Neural progenitor cell (in vitro differentiated cells): Measurements from ENCODE around the gene CST8.
"Not testable (repeated sequence)": the region's sequence is repeated elsewhere in the genome, so short reads cannot be mapped to it uniquely, and the experiment has no call there.

Source experiments
- CTCF ChIP-seq: fragments of 200-600 bp; sonication (generic); IDR thresholded peaks from 2 replicates; pipeline ENCODE4 v1.5.1; 2017; ENCODE audit warnings: antibody characterized with exemption, mild to moderate bottlenecking
- EZH2 ChIP-seq: fragments of 200-600 bp; sonication (generic); IDR thresholded peaks from 2 replicates; pipeline ENCODE4 v1.6.1; 2017; ENCODE audit warnings: antibody characterized with exemption, mild to moderate bottlenecking, moderate library complexity
- EZH2phosphoT487 ChIP-seq: fragments of 200-600 bp; sonication (generic); IDR thresholded peaks from 2 replicates; pipeline ENCODE4 v1.6.1; 2017; ENCODE audit warnings: antibody characterized with exemption

DNA sequence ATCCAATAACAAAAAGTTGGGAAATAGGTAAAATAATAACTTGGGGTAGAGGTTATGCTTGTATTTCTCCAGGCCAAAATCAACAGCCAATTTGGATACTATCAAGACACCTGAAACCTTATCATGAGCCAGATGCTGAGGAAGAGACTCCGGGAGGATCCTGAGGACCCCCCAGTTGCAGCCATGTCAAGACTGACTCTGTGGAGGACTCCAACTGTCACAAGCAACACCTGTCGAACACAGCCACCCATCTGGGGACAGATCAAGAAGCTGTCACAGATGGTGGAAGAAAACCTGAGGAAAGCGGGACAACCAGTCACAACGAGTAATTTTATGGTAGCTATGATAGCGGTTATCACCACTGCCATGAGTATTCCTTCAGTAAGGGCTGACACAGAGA lies 18.6 kb upstream of the CST8 start:
- not testable (repeated sequence) for TF ChIP-seq CTCF, EZH2, EZH2phosphoT487
